GM23338 (cell line): Measurements from ENCODE around the gene RNF43. TPM values are rescaled to one million over a fixed set of nuclear protein-coding genes. Genes with fewer than 3 reads are reported as not detected.

ENCODE experiments used
- ATAC-seq: fragments of 200-7000 bp; cut with Tn5 transposase; 3 replicates; pipeline ENCODE4 v1.9.1; 2020
- DNase-seq: peaks from one replicate; pipeline ENCODE4 v3.0.0-alpha.2; 2015; ENCODE audit warnings: low spot score
- H2AFZ ChIP-seq: fragments of 200-600 bp; sonication (generic); 2 replicates; pipeline ENCODE4 v1.8.0; 2016; ENCODE audit warnings: antibody characterized with exemption, mild to moderate bottlenecking, moderate library complexity
- H3F3A ChIP-seq: fragments of 200-600 bp; sonication (generic); replicated peaks from 2 replicates; pipeline ENCODE4 v1.8.0; 2017; ENCODE audit warnings: antibody characterized with exemption, mixed run types, low read depth
- H3K27ac ChIP-seq: fragments of 200-600 bp; sonication (generic); 2 replicates; pipeline ENCODE4 v1.6.1; 2016; ENCODE audit warnings: low read depth
- H3K27me3 ChIP-seq: fragments of 200-600 bp; sonication (generic); 2 replicates; pipeline ENCODE4 v1.8.0; 2016; ENCODE audit warnings: mild to moderate bottlenecking, mixed run types, moderate library complexity; ENCODE audit not compliant: insufficient read depth
- H3K36me3 ChIP-seq: fragments of 200-600 bp; sonication (generic); 2 replicates; pipeline ENCODE4 v1.8.0; 2016; ENCODE audit warnings: mild to moderate bottlenecking; ENCODE audit not compliant: insufficient read depth
- H3K4me1 ChIP-seq: fragments of 200-600 bp; sonication (generic); 2 replicates; pipeline ENCODE4 v1.8.0; 2016; ENCODE audit warnings: mild to moderate bottlenecking, moderate library complexity; ENCODE audit not compliant: insufficient read depth
- H3K4me2 ChIP-seq: fragments of 200-600 bp; sonication (generic); 2 replicates; pipeline ENCODE4 v1.7.1; 2017; ENCODE audit warnings: mixed run types
- H3K4me3 ChIP-seq: fragments of 200-600 bp; sonication (generic); 2 replicates; pipeline ENCODE4 v1.6.1; 2016; ENCODE audit warnings: mixed run types
- H3K79me2 ChIP-seq: fragments of 200-600 bp; sonication (generic); replicated peaks from 2 replicates; pipeline ENCODE4 v1.8.0; 2017; ENCODE audit warnings: mild to moderate bottlenecking; ENCODE audit not compliant: insufficient read depth
- H3K9me2 ChIP-seq: fragments of 200-600 bp; sonication (generic); 2 replicates; pipeline ENCODE4 v1.8.0; 2017; ENCODE audit not compliant: insufficient read depth
- H4K20me1 ChIP-seq: fragments of 200-600 bp; sonication (generic); replicated peaks from 2 replicates; pipeline ENCODE4 v1.8.0; 2017; ENCODE audit warnings: mild to moderate bottlenecking; ENCODE audit not compliant: insufficient read depth
- H3K27ac Mint-ChIP-seq: 2 replicates; pipeline ENCODE4 v1.8.0; 2020; ENCODE audit warnings: inconsistent platforms, mild to moderate bottlenecking, moderate library complexity, mixed read lengths
- H3K27me3 Mint-ChIP-seq: 3 replicates; pipeline ENCODE4 v1.8.0; 2022; ENCODE audit warnings: low read depth, mild to moderate bottlenecking, moderate library complexity, mixed read lengths, inconsistent platforms; ENCODE audit not compliant: insufficient read depth, poor library complexity
- H3K36me3 Mint-ChIP-seq: 3 replicates; pipeline ENCODE4 v1.8.0; 2021; ENCODE audit warnings: low read depth, mild to moderate bottlenecking, inconsistent platforms, moderate library complexity, mixed read lengths
- H3K4me1 Mint-ChIP-seq: 3 replicates; pipeline ENCODE4 v1.8.0; 2020; ENCODE audit warnings: mild to moderate bottlenecking, inconsistent platforms, mixed read lengths
- H3K4me3 Mint-ChIP-seq: 3 replicates; pipeline ENCODE4 v1.8.0; 2021; ENCODE audit warnings: moderate library complexity, mild to moderate bottlenecking, inconsistent platforms, mixed read lengths
- H3K9me3 Mint-ChIP-seq: 3 replicates; pipeline ENCODE4 v1.8.0; 2020; ENCODE audit warnings: moderate library complexity, mild to moderate bottlenecking, inconsistent platforms, mixed read lengths
- CREB1 ChIP-seq: fragments of 250-450 bp; sonication (Bioruptor Pico); IDR thresholded peaks from 2 replicates; pipeline ENCODE4 v1.5.0; 2020; ENCODE audit warnings: low read depth, mild to moderate bottlenecking, moderate library complexity
- CTCF ChIP-seq, 2 experiments: fragments of 200-600 bp in 1 of 2; sonication (generic) in 1 of 2; conservative IDR thresholded peaks; 2 replicates each; pipeline versions ENCODE4 v1.5.1 to v1.6.1; 2016 to 2017; ENCODE audit warnings: antibody characterized with exemption in 2 of 2, low read depth in 2 of 2, mild to moderate bottlenecking in 2 of 2, moderate library complexity in 1 of 2
- ETS1 ChIP-seq: IDR thresholded peaks from 2 replicates; pipeline ENCODE4 v1.6.1; 2016; ENCODE audit warnings: antibody characterized with exemption
- EZH2 ChIP-seq: fragments of 200-600 bp; sonication (generic); IDR thresholded peaks from one replicate; pipeline ENCODE4 v1.8.0; 2017; ENCODE audit warnings: antibody characterized with exemption, mild to moderate bottlenecking, low read depth; ENCODE audit not compliant: unreplicated experiment
- EZH2phosphoT487 ChIP-seq: fragments of 200-600 bp; sonication (generic); IDR thresholded peaks from one replicate; pipeline ENCODE4 v1.8.1; 2018; ENCODE audit warnings: antibody characterized with exemption; ENCODE audit not compliant: unreplicated experiment
- JUNB ChIP-seq: IDR thresholded peaks from one replicate; pipeline ENCODE4 v1.6.1; 2016; ENCODE audit warnings: antibody characterized with exemption; ENCODE audit not compliant: unreplicated experiment
- NANOG ChIP-seq: IDR thresholded peaks from 2 replicates; pipeline ENCODE4 v1.6.1; 2016; ENCODE audit warnings: antibody characterized with exemption, borderline replicate concordance
- POLR2AphosphoS5 ChIP-seq: IDR thresholded peaks from 2 replicates; pipeline ENCODE4 v1.6.1; 2016; ENCODE audit warnings: antibody characterized with exemption, low read depth
- STAT1 ChIP-seq: IDR thresholded peaks from one replicate; pipeline ENCODE4 v1.6.1; 2016; ENCODE audit warnings: antibody characterized with exemption; ENCODE audit not compliant: unreplicated experiment
- ZNF114 ChIP-seq: fragments of 250-450 bp; sonication (Bioruptor Pico); IDR thresholded peaks from 2 replicates; pipeline ENCODE4 v1.5.0; 2020; ENCODE audit warnings: mild to moderate bottlenecking, moderate library complexity
- ZNF331 ChIP-seq: fragments of 250-450 bp; sonication (Bioruptor Pico); IDR thresholded peaks from 2 replicates; pipeline ENCODE4 v1.5.0; 2020; ENCODE audit warnings: low read depth, mild to moderate bottlenecking, moderate library complexity
- ZNF462 ChIP-seq: fragments of 250-450 bp; sonication (Bioruptor Pico); IDR thresholded peaks from 2 replicates; pipeline ENCODE4 v1.5.0; 2020; ENCODE audit warnings: mild to moderate bottlenecking, moderate library complexity
- polyA plus RNA-seq: library from polyadenylated mRNA; unstranded; fragments of >200 nt; fragmentation: Nextera tagmentation; extraction: Ambion mirVana; gene quantifications from 2 replicates; pipeline ENCODE4 v1.2.1, GENCODE V29; 2016
- total RNA-seq: library from RNA; depleted of rRNA; stranded (reverse); fragments of >200 nt; shearing (Covaris generic); gene quantifications from 2 replicates; pipeline ENCODE4 v1.2.3, GENCODE V29; 2014

The RNF43 gene
- total and polyA plus RNA-seq, 2 experiments from 2014 or later = 0.58 to 2.2 TPM

- no peak for TF ChIP-seq CTCF (conservative IDR thresholded peaks at IDR 0.05; ENCODE audit: low read depth in 2 of 2)
These were observed 3.5 kb upstream of the RNF43 start (continued) for GRCh38 chr17:58420827-58421226.

GRCh38 chr17:58416937-58417299 lies 416 bp downstream of the RNF43 start:
- Histone ChIP-seq H3F3A (no peaks in the 10 kb centered on the region), H3K9me2 (no peaks in the 10 kb centered on the region), H3K27me3 (no peaks in the 10 kb centered on the region), H2AFZ (peak overlapping the region; percentile 44; the same call in 1 of the 2 replicates), H3K4me1 (peaks cover 11% of the 10 kb centered on the region), H3K4me3 (peak overlapping the region; percentile 51), H3K36me3 (no peaks in the 10 kb centered on the region), H3K4me2 (peak overlapping the region; percentile 71), H3K27ac (no peak overlapping the region; the same call in 1 of the 2 replicates), H3K79me2 (no peaks in the 10 kb centered on the region), H4K20me1 (no peaks in the 10 kb centered on the region)
- peak; percentile 34 for ATAC-seq
- Mint-ChIP-seq H3K27me3 (no peaks in the 10 kb centered on the region), H3K36me3 (no peaks in the 10 kb centered on the region), H3K4me3 (peak overlapping the region; percentile 74), H3K27ac (peak overlapping the region; percentile 75), H3K9me3 (no peaks in the 10 kb centered on the region), H3K4me1 (peaks cover 26% of the 10 kb centered on the region)
- peak; percentile 17 for DNase-seq
- TF ChIP-seq ZNF462 (CRISPR knock-in tag) = no peak
- no peak for TF ChIP-seq ZNF114 (CRISPR knock-in tag)
- no peak for TF ChIP-seq ETS1
- TF ChIP-seq EZH2phosphoT487 = no peak
- no peak for TF ChIP-seq EZH2
- TF ChIP-seq CREB1 = no peak
- no peak for TF ChIP-seq STAT1
- TF ChIP-seq POLR2AphosphoS5 = no peak
- TF ChIP-seq NANOG = no peak
- TF ChIP-seq JUNB = no peak
- TF ChIP-seq ZNF331 = no peak
- no peak for TF ChIP-seq CTCF (conservative IDR thresholded peaks at IDR 0.05; ENCODE audit: low read depth in 2 of 2)
